GM12892 (cell line): ENCODE results near the gene LSM10.

ENCODE experiments used
- DNase-seq: peaks from one replicate; pipeline ENCODE4 v3.0.0; 2011; ENCODE audit not compliant: insufficient read length
- FAIRE-seq: peaks from 2 replicates; lab custom pipeline; 2011; peaks lifted over from hg19 to GRCh38; lab: Jason Lieb, UNC
- POLR2A ChIP-seq: IDR thresholded peaks from 2 replicates; pipeline ENCODE4 v1.6.1; 2011; ENCODE audit warnings: low read depth, low read length, control low read depth
- POLR2AphosphoS5 ChIP-seq: IDR thresholded peaks from 2 replicates; pipeline ENCODE4 v1.6.1; 2011; ENCODE audit warnings: low read depth, low read length, control low read depth
- TAF1 ChIP-seq: IDR thresholded peaks from 2 replicates; pipeline ENCODE4 v1.6.1; 2011; ENCODE audit warnings: low read depth, mild to moderate bottlenecking, control low read depth, low read length, borderline replicate concordance

Gene LSM10

GRCh38 chr1:36354486-36354885 lies 43.2 kb downstream of the LSM10 start:
- FAIRE-seq (no peak), DNase-seq (no peak)
- no peak for TF ChIP-seq POLR2A
- no peak for TF ChIP-seq POLR2AphosphoS5
- TF ChIP-seq TAF1: no peak

GRCh38 chr1:36352910-36353878 lies 44.5 kb downstream of the LSM10 start:
- DNase-seq (no peak), FAIRE-seq (no peak)
- no peak for TF ChIP-seq POLR2AphosphoS5
- TF ChIP-seq POLR2A: no peak
- TF ChIP-seq TAF1: no peak

GRCh38 chr1:36352125-36352909 lies 45.4 kb downstream of the LSM10 start:
- FAIRE-seq: no peak
- TF ChIP-seq TAF1: no peak
- TF ChIP-seq POLR2AphosphoS5: no peak
- no peak for TF ChIP-seq POLR2A
- DNase-seq: no peak

- FAIRE-seq (no peak), DNase-seq (no peak)
- no peak for TF ChIP-seq POLR2AphosphoS5
- no peak for TF ChIP-seq POLR2A
- TF ChIP-seq TAF1: no peak
Observed at GRCh38 chr1:36351227-36351977, 46.3 kb downstream of the LSM10 start.

- FAIRE-seq (no peak), DNase-seq (no peak)
- TF ChIP-seq POLR2AphosphoS5 (no peak), TAF1 (no peak), POLR2A (no peak)
Observed at GRCh38 chr1:36350659-36351226, 47.0 kb downstream of the LSM10 start.

- TF ChIP-seq POLR2A: no peak
- TF ChIP-seq POLR2AphosphoS5: no peak
- no peak for TF ChIP-seq TAF1
- DNase-seq: no peak
- FAIRE-seq: no peak
Observed at GRCh38 chr1:36349839-36350238, 47.9 kb downstream of the LSM10 start.

GRCh38 chr1:36349241-36349671 lies 48.5 kb downstream of the LSM10 start:
- TF ChIP-seq TAF1 (no peak), POLR2AphosphoS5 (peak; percentile 28; the same call in 1 of the 2 replicates), POLR2A (no peak)
- FAIRE-seq: peak; percentile 95
- peak; percentile 69 for DNase-seq

GRCh38 chr1:36346741-36347370 lies 50.9 kb downstream of the LSM10 start:
- DNase-seq (no peak), FAIRE-seq (no peak)
- TF ChIP-seq POLR2AphosphoS5 (no peak), TAF1 (no peak)

GRCh38 chr1:36345353-36345752 lies 52.4 kb downstream of the LSM10 start:
- FAIRE-seq (no peak), DNase-seq (no peak)
- no peak for TF ChIP-seq POLR2A
- TF ChIP-seq POLR2AphosphoS5: no peak
- no peak for TF ChIP-seq TAF1

GRCh38 chr1:36344395-36344680 lies 53.4 kb downstream of the LSM10 start:
- FAIRE-seq: no peak
- no peak for DNase-seq
- TF ChIP-seq POLR2AphosphoS5 (no peak), TAF1 (no peak)
